ENCODE measurements around the gene PHF5A. TPM values are rescaled to one million over a fixed set of nuclear protein-coding genes. Genes with fewer than 3 reads are reported as not detected.

PHF5A gene
- total and polyA plus RNA-seq, 2 donors: 65.7 to 99.2 TPM

DNA sequence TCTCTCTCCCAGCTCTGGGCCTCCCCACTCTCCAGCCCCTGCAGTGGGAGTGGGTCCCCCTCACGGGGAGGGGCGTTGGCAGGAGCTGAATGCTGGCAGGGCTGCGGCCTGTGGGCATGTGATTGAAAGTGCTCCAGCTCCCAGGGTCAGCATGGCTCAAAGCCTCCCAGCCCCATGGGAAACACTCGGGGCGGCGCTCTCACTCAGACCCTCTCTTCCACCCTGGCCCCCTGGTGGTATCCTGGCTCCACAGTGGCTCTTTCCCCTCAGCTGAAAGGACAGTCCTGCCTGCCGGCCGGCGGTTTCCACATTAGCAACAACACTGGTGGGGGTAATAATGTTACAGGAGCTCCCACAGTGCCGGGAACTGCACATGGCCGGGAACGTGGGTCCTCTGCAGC lies 40.3 kb upstream of the PHF5A start:
- DNase-seq (ENCODE audit: low read depth in 6 of 9, low spot score in 9 of 9): no peak
- WGBS: 98% methylated on average over 12 of the region's 12 CpGs
- Histone ChIP-seq H3K27ac (ENCODE audit: low read depth in 1 of 2, low read length in 1 of 2) (no peak overlapping the region), H3K4me3 (ENCODE audit: low read length in 2 of 2) (no peak overlapping the region), H3K4me1 (ENCODE audit: control insufficient read depth in 2 of 2, insufficient read depth in 2 of 2, low read length in 2 of 2) (no peaks in the 10 kb centered on the region), H3K9me3 (ENCODE audit: control insufficient read depth in 2 of 2, insufficient read depth in 1 of 2, low read length in 1 of 2) (no peaks in the 10 kb centered on the region), H3K36me3 (ENCODE audit: control insufficient read depth in 2 of 2, insufficient read depth in 2 of 2, low read length in 1 of 2) (peaks cover 72 to 80% of the 10 kb centered on the region in 2 donors), H3K27me3 (ENCODE audit: control insufficient read depth in 2 of 2, insufficient read depth in 1 of 2, low read length in 1 of 2) (no peaks in the 10 kb centered on the region)

DNA sequence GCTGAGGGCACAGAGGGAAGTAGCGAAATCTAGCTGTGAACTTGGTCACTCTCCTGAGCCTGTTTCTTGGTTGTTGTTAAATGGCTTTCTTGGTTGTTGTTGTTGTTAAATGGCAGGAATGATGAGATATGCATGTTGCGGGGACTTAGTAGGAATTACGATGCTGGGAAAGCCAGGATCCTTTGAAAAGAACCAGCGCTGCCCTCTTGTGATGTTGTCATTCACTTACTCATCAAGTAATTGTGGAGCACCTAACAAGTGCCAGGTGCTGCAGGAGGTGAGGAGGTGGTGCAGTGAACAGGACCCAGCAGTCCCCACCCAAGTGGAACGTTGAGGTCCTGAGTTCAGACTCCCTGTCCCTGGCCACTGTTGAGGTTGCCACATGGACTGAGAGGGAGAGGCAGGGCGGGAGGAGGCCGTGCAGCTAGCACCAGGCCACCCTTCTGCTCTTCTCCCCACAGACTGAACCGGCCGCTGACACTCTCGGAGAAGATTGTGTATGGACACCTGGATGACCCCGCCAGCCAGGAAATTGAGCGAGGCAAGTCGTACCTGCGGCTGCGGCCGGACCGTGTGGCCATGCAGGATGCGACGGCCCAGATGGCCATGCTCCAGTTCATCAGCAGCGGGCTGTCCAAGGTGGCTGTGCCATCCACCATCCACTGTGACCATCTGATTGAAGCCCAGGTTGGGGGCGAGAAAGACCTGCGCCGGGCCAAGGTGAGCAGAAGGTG lies 39.0 kb upstream of the PHF5A start:
- H3K27ac ChIP-seq (ENCODE audit: low read depth in 1 of 2, low read length in 1 of 2): no peak overlapping the region

DNA sequence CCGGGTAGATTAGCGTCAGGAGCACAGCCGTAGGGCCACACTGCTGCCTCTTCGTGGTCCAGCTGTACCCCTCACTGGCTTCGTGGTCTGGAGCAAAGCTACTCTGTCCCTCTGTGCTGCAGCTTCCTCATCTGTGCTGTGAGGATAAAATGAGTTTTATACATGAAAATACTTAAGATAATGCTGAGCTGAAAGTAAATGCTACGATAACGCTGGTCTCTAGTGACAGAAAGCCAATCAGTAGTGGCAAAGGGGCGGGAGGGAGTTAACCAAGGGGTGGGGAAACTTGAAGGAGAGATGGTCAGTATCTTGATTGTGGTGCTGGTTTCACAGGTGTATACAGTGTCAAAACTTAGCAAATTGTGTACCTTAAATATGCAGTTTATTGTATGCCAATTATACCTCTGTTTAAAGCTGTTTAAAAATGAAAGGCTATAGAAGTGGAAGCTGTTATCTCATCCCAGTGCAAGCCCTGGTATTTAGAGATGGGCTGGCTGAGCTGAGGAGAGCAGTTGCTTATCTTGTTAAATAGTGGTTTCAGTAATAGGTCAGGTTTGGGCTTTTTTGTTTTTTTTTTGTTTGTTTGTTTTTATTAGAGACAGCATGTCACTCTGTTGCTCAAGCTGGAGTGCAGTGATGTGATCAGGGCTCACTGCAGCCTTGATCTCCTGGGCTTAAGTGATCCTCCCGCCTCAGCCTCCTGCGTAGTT lies 37.2 kb upstream of the PHF5A start:
- Histone ChIP-seq H3K9me3 (ENCODE audit: control insufficient read depth in 2 of 2, insufficient read depth in 1 of 2, low read length in 1 of 2) (no peaks in the 10 kb centered on the region), H3K36me3 (ENCODE audit: control insufficient read depth in 2 of 2, insufficient read depth in 2 of 2, low read length in 1 of 2) (peaks cover 61 to 73% of the 10 kb centered on the region in 2 donors), H3K27ac (ENCODE audit: low read depth in 1 of 2, low read length in 1 of 2) (no peak overlapping the region), H3K27me3 (ENCODE audit: control insufficient read depth in 2 of 2, insufficient read depth in 1 of 2, low read length in 1 of 2) (no peaks in the 10 kb centered on the region), H3K4me3 (ENCODE audit: low read length in 2 of 2) (no peak overlapping the region), H3K4me1 (ENCODE audit: control insufficient read depth in 2 of 2, insufficient read depth in 2 of 2, low read length in 2 of 2) (no peaks in the 10 kb centered on the region)
- no peak for DNase-seq (ENCODE audit: low read depth in 6 of 9, low spot score in 9 of 9)
- 97% methylated on average over 10 of the region's 10 CpGs for WGBS

More for the DNA sequence above, 39.0 kb upstream of the PHF5A start:
- no peaks in the 10 kb centered on the region for H3K27me3 ChIP-seq (ENCODE audit: control insufficient read depth in 2 of 2, insufficient read depth in 1 of 2, low read length in 1 of 2)
- DNase-seq (ENCODE audit: low read depth in 6 of 9, low spot score in 9 of 9): no peak
- 96% methylated on average over 23 of the region's 23 CpGs for WGBS
- no peaks in the 10 kb centered on the region for H3K4me1 ChIP-seq (ENCODE audit: control insufficient read depth in 2 of 2, insufficient read depth in 2 of 2, low read length in 2 of 2)
- peaks cover 62 to 73% of the 10 kb centered on the region in 2 donors for H3K36me3 ChIP-seq (ENCODE audit: control insufficient read depth in 2 of 2, insufficient read depth in 2 of 2, low read length in 1 of 2)
- no peak overlapping the region for H3K4me3 ChIP-seq (ENCODE audit: low read length in 2 of 2)
- H3K9me3 ChIP-seq (ENCODE audit: control insufficient read depth in 2 of 2, insufficient read depth in 1 of 2, low read length in 1 of 2): no peaks in the 10 kb centered on the region

DNA sequence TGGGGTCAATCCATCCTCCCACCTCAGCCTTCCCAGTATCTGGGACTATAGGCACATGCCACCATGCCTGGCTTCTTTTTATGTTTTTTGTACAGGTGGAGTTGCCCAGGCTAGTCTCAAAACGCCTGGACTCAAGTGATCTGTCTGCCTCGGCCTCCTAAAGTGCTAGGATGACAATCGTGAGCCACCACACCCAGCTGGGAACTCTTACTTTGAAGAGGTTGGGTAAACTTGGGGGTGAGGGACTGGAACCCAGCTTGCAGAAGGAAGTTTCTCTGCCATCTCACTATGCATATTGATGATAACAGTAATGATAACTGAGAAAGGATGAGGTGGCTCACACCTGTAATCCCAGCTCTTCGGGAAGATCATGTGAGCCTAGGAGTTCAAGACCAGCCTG lies 36.3 kb upstream of the PHF5A start:
- no peak overlapping the region for H3K27ac ChIP-seq (ENCODE audit: low read depth in 1 of 2, low read length in 1 of 2)
- H3K4me1 ChIP-seq (ENCODE audit: control insufficient read depth in 2 of 2, insufficient read depth in 2 of 2, low read length in 2 of 2): no peaks in the 10 kb centered on the region
- no peaks in the 10 kb centered on the region for H3K9me3 ChIP-seq (ENCODE audit: control insufficient read depth in 2 of 2, insufficient read depth in 1 of 2, low read length in 1 of 2)
- no peaks in the 10 kb centered on the region for H3K27me3 ChIP-seq (ENCODE audit: control insufficient read depth in 2 of 2, insufficient read depth in 1 of 2, low read length in 1 of 2)
- peaks cover 58 to 68% of the 10 kb centered on the region in 2 donors for H3K36me3 ChIP-seq (ENCODE audit: control insufficient read depth in 2 of 2, insufficient read depth in 2 of 2, low read length in 1 of 2)
- no peak overlapping the region for H3K4me3 ChIP-seq (ENCODE audit: low read length in 2 of 2)
- 97% methylated on average over 4 of the region's 4 CpGs for WGBS
- no peak for DNase-seq (ENCODE audit: low read depth in 6 of 9, low spot score in 9 of 9)

DNA sequence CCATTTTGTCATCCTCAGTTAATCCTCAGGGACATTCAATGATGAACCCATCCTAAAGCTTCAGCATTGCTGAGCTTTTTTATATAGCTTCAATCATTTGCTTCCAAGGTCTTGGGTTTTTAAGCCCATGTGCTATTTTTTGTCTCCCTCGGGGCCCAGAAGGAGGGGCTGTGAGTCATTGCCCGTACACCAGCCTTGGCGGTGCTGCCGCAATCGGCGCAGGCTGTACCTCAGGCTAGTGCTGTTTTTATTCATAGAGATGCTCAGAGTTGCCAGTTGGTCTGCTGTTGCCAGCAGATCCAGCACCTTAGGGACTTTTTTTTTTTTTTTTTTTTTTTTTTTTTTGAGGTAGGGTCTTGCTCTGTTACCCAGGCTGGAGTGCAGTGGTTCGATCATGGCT lies 35.9 kb upstream of the PHF5A start:
- H3K4me1 ChIP-seq (ENCODE audit: control insufficient read depth in 2 of 2, insufficient read depth in 2 of 2, low read length in 2 of 2): no peaks in the 10 kb centered on the region
- H3K36me3 ChIP-seq (ENCODE audit: control insufficient read depth in 2 of 2, insufficient read depth in 2 of 2, low read length in 1 of 2): peaks cover 63 to 70% of the 10 kb centered on the region in 2 donors
- no peaks in the 10 kb centered on the region for H3K27me3 ChIP-seq (ENCODE audit: control insufficient read depth in 2 of 2, insufficient read depth in 1 of 2, low read length in 1 of 2)
- no peak overlapping the region for H3K4me3 ChIP-seq (ENCODE audit: low read length in 2 of 2)
- no peak overlapping the region for H3K27ac ChIP-seq (ENCODE audit: low read depth in 1 of 2, low read length in 1 of 2)
- WGBS: 97% methylated on average over 7 of the region's 7 CpGs
- H3K9me3 ChIP-seq (ENCODE audit: control insufficient read depth in 2 of 2, insufficient read depth in 1 of 2, low read length in 1 of 2): no peaks in the 10 kb centered on the region
- DNase-seq (ENCODE audit: low read depth in 6 of 9, low spot score in 9 of 9): no peak

DNA sequence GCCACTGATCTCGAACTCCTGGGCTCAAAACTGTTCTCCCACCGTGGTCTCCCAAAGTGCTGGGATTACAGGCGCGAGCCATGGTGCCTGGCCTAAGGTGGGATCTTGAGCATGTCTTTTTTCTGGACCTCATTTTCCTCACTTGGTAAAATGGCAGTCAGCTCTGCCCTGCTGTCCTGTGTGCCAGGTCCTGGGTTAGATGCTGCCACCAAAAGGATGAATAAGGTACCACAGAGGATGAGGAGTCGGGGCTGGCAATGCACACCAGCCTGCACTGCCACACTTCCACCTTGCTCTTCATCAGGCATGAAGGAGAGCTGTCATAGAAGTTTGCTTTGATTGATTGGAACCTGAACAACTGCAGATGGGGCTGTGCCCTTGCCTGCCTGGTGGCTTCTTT lies 32.7 kb upstream of the PHF5A start:
- H3K27me3 ChIP-seq (ENCODE audit: control insufficient read depth in 2 of 2, insufficient read depth in 1 of 2, low read length in 1 of 2): no peaks in the 10 kb centered on the region
- no peaks in the 10 kb centered on the region for H3K9me3 ChIP-seq (ENCODE audit: control insufficient read depth in 2 of 2, insufficient read depth in 1 of 2, low read length in 1 of 2)
- H3K4me3 ChIP-seq (ENCODE audit: low read length in 2 of 2): no peak overlapping the region
- 95% methylated on average over 5 of the region's 5 CpGs for WGBS
- H3K4me1 ChIP-seq (ENCODE audit: control insufficient read depth in 2 of 2, insufficient read depth in 2 of 2, low read length in 2 of 2): no peaks in the 10 kb centered on the region
- H3K36me3 ChIP-seq (ENCODE audit: control insufficient read depth in 2 of 2, insufficient read depth in 2 of 2, low read length in 1 of 2): peaks cover 41 to 50% of the 10 kb centered on the region in 2 donors
- no peak overlapping the region for H3K27ac ChIP-seq (ENCODE audit: low read depth in 1 of 2, low read length in 1 of 2)
- peak in 3 of 9 donors; percentile 9 to 37 (median 30) for DNase-seq (ENCODE audit: low read depth in 6 of 9, low spot score in 9 of 9)

DNA sequence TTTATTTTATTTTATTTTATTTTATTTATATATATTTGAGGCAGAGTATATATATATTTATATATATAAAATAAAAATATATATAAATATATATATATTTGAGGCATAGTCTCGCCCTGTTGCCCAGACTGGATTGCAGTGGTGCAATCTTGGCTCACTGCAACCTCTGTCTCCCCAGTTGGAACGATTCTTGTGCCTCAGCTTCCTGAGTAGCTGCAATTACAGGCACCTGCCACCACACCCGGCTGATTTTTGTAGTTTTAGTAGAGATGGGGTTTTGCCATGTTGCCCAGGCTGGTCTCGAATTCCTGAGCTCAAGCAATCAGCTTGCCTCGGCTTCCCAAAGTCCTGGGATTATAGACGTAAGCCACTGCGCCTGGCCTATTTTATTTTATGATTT lies 31.8 kb upstream of the PHF5A start:
- WGBS: 97% methylated on average over 7 of the region's 7 CpGs
- Histone ChIP-seq H3K27me3 (ENCODE audit: control insufficient read depth in 2 of 2, insufficient read depth in 1 of 2, low read length in 1 of 2) (no peaks in the 10 kb centered on the region), H3K36me3 (ENCODE audit: control insufficient read depth in 2 of 2, insufficient read depth in 2 of 2, low read length in 1 of 2) (peaks cover 41 to 49% of the 10 kb centered on the region in 2 donors), H3K27ac (ENCODE audit: low read depth in 1 of 2, low read length in 1 of 2) (no peak overlapping the region), H3K4me1 (ENCODE audit: control insufficient read depth in 2 of 2, insufficient read depth in 2 of 2, low read length in 2 of 2) (no peaks in the 10 kb centered on the region), H3K4me3 (ENCODE audit: low read length in 2 of 2) (no peak overlapping the region), H3K9me3 (ENCODE audit: control insufficient read depth in 2 of 2, insufficient read depth in 1 of 2, low read length in 1 of 2) (no peaks in the 10 kb centered on the region)
- DNase-seq (ENCODE audit: low read depth in 6 of 9, low spot score in 9 of 9): no peak

DNA sequence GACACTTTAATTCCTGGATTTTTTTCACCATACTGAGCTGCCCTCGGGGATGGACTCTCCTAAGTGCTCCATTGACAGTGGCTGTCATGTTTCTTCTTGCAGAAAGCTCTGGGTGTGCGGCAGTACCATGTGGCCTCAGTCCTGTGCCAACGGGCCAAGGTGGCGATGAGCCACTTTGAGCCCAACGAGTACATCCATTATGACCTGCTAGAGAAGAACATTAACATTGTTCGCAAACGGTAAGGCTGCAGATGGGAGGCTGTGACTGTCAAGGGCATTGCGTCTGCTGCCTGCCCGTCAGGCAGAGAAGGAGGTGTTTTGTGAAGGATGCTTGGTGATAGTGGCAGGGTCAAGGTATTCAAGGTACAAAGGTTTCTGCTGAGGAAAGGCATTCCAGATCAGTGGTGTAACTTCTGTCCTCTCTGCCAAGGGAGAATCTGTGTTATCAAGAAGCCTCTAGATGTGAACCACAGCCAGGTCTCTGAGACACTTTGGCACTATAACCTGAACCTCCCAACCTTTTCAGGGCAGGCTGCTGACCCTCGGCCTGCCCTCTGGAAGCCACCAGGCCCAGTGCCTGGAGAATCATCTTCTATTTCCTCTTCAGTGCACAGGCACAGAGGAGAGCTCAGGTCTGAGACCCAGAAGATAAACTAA lies 31.3 kb upstream of the PHF5A start:
- Histone ChIP-seq H3K4me3 (ENCODE audit: low read length in 2 of 2) (no peak overlapping the region), H3K9me3 (ENCODE audit: control insufficient read depth in 2 of 2, insufficient read depth in 1 of 2, low read length in 1 of 2) (no peaks in the 10 kb centered on the region), H3K27ac (ENCODE audit: low read depth in 1 of 2, low read length in 1 of 2) (no peak overlapping the region), H3K27me3 (ENCODE audit: control insufficient read depth in 2 of 2, insufficient read depth in 1 of 2, low read length in 1 of 2) (no peaks in the 10 kb centered on the region), H3K4me1 (ENCODE audit: control insufficient read depth in 2 of 2, insufficient read depth in 2 of 2, low read length in 2 of 2) (no peaks in the 10 kb centered on the region), H3K36me3 (ENCODE audit: control insufficient read depth in 2 of 2, insufficient read depth in 2 of 2, low read length in 1 of 2) (peaks cover 36 to 47% of the 10 kb centered on the region in 2 donors)
- DNase-seq (ENCODE audit: low read depth in 6 of 9, low spot score in 9 of 9): no peak
- 97% methylated on average over 10 of the region's 10 CpGs for WGBS

DNA sequence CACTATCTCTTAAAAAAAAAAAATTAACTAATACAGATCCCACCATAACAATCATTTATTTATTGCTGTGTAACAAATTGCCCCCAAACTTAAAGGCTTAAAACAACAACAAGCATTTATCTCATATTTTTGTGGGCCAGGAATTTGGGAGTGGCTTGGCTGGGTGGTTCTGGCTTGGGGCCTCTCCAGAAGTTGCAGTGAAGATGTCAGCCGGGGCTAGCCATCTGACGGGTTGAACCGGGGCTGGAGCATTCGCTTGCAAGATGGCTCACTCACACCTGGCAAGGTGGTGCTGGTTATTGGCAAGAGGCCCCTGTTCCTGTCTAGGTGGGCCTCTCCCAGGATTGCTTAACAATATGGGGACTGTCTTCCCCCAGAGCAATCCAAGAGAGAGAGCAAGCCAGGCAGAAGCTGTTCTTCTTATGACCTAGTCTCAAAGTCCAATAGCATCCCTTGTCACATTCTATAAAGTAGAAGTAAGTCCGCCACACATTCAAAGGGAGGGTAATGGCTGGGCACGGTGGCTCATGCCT lies 29.9 kb upstream of the PHF5A start:
- Histone ChIP-seq H3K27ac (ENCODE audit: low read depth in 1 of 2, low read length in 1 of 2) (peak overlapping the region in 1 of 2 donors; percentile 8), H3K36me3 (ENCODE audit: control insufficient read depth in 2 of 2, insufficient read depth in 2 of 2, low read length in 1 of 2) (peaks cover 26 to 33% of the 10 kb centered on the region in 2 donors), H3K4me1 (ENCODE audit: control insufficient read depth in 2 of 2, insufficient read depth in 2 of 2, low read length in 2 of 2) (no peaks in the 10 kb centered on the region), H3K9me3 (ENCODE audit: control insufficient read depth in 2 of 2, insufficient read depth in 1 of 2, low read length in 1 of 2) (no peaks in the 10 kb centered on the region), H3K27me3 (ENCODE audit: control insufficient read depth in 2 of 2, insufficient read depth in 1 of 2, low read length in 1 of 2) (no peaks in the 10 kb centered on the region), H3K4me3 (ENCODE audit: low read length in 2 of 2) (no peak overlapping the region)
- no peak for DNase-seq (ENCODE audit: low read depth in 6 of 9, low spot score in 9 of 9)
- WGBS: 95% methylated on average over 6 of the region's 6 CpGs
